NCI-H446 (cell line): ENCODE results near the gene SPHK2.
"Not testable (repeated sequence)": the region's sequence is repeated elsewhere in the genome, so short reads cannot be mapped to it uniquely, and the experiment has no call there.

ENCODE experiments used
- DNase-seq, 2 experiments: peaks; one replicate each; lab custom pipeline; 2025; lab: John Stamatoyannopoulos, UW

SPHK2 gene

GRCh38 chr19:48637449-48637947 is 18.2 kb downstream of the SPHK2 start:
- DNase-seq: peak; percentile 99 to 100

GRCh38 chr19:48637948-48638830 is 18.9 kb downstream of the SPHK2 start:
- DNase-seq: peak; percentile 84 to 93

DNA sequence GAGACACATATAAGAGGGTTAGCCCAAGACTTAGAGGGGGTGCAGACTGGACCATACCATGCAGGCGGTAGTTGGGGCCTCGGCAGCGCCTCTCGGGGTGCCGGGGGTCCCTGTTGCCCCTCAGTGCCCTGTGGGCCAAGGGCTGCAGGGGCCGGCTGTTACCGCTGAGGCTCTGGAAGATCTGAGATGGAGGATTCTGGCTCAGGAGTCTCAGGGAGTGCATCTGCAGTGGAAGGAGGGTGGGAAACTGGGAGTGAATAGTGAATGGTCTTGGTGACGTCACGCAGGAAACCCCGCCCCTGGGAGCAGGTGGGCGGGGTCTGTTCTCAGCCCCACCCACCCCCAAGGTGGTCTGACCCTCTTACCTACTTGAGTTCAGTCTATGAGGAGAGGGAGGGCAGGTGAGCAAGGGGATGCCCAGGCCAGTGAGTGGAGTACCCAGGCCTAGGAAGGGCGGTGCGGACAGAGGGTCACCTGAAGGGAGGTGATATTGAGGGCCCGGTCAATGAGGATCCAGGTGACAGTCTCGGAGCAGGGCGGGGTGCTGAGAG is 19.6 kb downstream of the SPHK2 start:
- DNase-seq: no peak

DNA sequence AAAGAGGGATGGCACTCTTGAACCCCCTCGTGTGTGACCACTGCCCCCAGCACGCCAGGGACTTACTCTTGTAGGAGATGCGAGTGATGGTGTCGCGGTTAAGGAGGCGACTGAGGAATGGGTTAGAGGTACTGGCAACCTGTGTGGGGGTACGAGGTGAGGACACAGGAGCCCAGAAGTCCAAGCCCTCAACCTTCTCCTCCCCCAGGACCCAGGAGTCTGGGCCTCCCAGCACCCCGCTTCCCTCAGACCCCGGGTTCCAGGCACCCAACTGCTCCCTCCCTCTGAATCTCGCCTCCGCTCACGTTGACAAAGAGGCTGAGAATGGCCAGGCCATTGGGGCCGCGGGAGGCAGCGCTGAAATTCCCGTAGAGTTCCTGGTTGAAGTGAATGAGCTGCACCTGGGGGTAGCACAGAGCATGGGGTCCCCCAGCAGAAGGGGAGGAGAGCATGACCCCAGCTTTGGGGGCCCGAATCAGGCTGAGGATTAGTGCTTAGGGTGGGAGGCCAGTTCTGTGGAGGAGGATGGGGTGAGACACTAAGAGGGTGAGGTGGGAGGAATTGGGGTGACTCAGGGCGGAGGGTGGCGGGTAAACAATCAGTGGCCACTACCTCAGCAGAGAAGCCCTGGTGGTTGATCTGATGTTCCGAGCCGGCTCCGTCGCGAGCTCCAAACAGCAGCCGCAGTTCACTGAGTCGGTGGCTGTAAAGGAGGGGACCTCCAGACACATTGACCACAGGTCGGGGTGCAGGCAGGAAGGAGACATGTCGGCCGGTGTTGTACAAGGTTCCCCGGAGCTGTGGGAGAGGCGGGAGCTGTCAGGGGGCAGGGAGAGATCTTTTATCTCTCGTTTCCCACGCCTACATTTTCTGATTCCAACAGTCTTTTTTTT is 20.4 kb downstream of the SPHK2 start:
- no peak for DNase-seq

DNA sequence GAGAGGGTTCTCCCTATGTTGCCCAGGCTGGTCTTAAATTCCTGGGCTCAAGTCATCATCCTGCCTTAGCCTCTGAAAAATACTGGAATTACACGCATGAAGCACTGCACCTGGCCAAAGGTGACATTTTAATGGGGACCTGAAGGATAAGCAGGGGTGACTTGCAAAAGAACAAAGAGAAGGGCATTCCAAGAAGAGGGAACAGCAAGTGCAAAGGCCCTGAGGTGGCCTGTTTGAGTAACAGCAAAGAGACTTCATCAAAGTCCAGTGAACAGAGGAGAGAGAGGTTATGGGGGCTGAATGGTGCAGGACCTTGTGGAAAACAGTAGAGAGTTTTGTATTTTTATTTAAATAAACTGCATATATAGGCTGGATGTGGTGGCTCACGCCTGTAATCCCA is 22.5 kb downstream of the SPHK2 start:
- DNase-seq: no peak

GRCh38 chr19:48642862-48643261 is 23.6 kb downstream of the SPHK2 start:
- DNase-seq: no peak

DNA sequence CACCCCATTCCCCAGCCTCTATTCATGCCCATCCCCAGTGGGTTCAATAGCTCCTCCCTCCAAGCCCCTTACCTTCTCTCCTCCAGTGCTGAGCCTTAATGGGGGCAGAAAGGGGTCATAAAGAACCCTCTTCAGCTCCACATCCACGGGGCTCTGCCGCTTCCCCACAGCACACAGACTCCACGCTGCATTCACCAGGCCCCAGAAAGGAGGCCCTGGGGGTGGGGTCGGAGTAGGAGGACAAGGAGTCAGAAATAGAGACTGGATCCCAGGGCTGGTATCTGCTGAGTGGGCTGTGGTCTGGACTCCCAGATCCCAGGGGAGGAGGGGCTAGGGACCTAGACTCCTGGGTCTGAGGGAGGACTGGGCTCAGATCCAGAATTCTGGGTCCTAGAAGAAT is 25.0 kb downstream of the SPHK2 start:
- no peak for DNase-seq

- peak; percentile 71 to 78 for DNase-seq
Observed at GRCh38 chr19:48644839-48645619, 25.7 kb downstream of the SPHK2 start.

- DNase-seq: no peak
Observed at GRCh38 chr19:48645620-48646000, 26.3 kb downstream of the SPHK2 start.

DNA sequence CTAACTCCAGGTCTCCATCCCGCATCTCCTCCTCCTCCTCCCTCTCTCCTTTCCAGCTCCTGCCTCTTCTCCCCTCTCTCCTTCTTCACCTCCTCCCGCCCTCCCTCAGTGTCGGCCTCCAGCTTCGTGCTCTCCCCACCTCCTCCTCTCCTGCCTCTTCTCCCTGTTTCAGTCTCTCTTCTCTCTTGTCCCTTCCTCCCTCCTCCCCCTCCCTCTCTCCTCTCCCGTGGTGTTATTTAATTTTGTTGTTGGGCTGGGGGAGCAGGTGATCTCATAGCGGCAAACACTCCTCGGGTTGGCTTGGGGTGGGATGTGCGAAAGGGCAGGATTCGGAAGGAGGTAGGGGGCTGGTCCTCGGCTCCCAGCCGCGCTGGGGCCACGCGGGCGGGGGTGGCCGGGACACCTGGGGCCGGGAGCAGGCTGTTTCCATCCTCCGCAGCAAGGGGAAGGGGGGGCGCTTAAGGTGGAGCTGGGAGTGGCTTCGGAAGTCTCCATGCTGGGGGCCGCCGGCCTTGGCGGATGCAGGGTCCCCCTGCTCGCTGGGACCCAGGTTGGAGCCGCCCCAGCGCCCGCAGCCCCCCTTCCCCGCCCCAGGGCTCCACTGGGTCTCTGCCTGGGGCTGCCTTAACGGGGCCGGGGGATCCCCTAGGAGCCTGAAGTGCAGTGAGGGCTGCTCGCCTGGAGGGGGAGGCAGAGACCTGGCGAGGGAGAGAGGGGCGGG is 26.9 kb downstream of the SPHK2 start, which contains the start of gene CA11:
Gene CA11, minus strand, starts transcription at position 187 of the 721 bp plus-strand sequence. CDS start 555 bp downstream, outside the sequence.
- DNase-seq: peak; percentile 88 to 90

DNA sequence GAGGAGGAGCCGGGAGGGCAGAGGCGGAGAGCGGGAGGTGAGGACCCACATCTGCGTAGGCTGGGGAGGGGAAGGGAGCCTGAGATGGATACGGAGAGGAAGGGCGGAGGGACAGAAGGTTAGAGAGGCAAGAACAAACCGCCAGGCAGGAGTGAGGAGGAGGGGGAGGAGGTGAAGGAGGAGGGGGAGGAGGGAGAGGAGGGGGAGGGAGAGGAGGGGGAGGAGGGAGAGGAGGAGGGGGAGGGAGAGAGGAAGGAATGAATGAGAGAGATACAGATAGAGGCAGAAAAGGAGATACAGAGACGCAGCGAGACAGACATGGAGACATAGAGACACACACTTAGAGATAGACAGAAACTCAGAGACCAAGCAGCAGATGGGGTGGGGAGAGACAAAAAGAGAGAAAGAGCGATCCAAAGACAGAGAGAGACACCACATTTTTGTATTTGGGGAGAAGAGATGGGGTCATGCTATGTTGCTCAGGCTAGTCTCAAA is 27.5 kb downstream of the SPHK2 start:
- DNase-seq: no peak

DNA sequence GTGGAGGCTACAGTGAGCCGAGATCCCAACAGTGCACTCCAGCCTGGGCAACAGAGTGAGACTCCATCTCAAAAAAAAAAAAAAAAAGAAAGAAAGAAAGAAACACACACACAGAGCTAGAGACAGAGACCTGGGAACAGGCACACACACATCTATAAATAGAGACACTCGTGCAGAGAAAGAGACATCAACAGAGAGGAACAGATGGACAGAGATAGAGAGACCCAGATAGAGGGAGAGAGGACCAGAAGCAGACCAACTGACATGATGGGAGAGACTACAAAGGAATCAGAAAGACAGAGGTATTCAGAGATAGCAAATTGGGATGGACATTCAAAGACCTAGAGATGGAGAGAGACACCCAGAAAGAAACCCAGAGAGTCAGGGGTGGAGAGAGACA is 28.8 kb downstream of the SPHK2 start:
- no peak for DNase-seq

- no peak for DNase-seq
Observed at GRCh38 chr19:48650974-48651682, 31.8 kb downstream of the SPHK2 start.

- DNase-seq: no peak
Observed at GRCh38 chr19:48651683-48652048, 32.4 kb downstream of the SPHK2 start.

DNA sequence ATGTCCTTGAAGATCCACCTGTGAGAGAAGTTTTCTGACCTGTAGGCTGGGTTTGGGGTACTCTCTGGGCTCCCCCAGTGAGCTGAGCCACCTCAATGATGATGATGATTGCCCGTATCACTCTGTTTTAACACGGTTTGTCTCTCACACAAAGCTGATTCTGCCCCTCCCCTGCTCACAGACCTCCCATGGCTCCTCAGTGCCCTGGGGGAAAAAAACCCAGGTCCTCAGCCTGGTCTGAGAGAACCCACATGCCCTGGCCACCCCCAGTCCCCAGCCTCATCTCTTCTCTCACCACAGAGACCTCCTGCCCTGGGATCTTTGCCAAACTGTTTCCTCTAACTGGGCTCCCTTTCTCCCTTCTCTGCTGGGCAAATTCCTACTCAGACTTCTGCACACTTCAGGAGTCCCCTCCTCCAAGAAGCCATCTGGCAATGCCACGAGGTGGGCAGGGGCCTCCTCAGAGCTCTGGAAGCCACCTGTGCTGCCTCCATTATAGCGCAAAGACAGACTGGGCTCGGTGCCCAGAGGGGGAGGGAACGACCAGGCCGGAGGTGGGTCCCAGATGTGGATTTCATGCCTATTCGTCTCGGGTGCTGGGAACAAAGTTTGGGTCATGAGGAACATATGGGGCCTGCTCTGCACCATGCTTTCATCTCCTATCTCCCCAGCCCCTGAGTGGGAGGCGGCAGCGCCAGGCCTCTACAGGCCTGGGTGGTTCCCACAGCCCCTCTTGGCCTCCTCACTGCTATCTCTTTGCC is 35.2 kb downstream of the SPHK2 start:
- peak in 1 of 2 experiments; percentile 87 for DNase-seq

- no peak for DNase-seq
Observed at GRCh38 chr19:48656840-48657474, 37.7 kb downstream of the SPHK2 start.

DNA sequence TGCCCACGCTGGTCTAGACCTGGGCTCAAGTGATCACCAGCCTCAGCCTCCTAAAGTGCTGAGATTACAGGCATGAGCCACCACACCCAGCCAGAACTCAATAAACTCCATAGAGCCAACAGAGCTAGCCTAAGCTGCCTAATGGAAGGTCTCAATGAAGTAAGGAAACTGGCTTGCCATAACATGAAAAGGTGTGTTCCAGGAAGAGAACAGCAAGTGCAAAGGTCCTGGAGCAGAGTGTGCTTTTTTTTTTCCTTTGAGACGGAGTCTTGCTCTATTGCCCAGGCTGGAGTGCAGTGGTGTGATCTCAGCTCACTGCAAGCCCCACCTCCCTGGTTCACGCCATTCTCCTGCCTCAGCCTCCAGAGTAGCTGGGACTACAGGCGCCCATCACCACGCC is 38.5 kb downstream of the SPHK2 start:
- DNase-seq: not testable (repeated sequence)

GRCh38 chr19:48658483-48658882 is 39.2 kb downstream of the SPHK2 start:
- no peak for DNase-seq

DNA sequence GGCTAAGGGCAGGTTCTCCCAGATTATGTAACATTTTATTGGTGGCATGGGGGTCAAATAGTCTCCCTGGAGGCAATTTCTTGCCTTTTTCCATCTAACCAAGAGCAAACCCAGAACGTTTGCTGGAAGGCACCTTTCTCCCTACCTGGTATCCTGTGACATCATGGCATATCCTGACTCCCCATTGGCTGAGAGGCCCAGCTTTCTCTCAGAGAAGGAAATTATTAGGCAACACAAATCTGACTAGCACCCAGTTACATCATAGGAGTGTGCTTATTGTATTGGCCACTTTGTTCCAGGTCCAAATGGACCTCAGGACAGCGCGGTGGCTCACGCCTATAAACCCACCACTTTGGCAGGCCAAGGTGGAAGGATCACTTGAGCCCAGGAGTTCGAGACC is 40.5 kb downstream of the SPHK2 start:
- no peak for DNase-seq
